HCT116 (cell line): ENCODE measurements around the gene C14orf39. TPM values are rescaled to one million over a fixed set of nuclear protein-coding genes. Genes with fewer than 3 reads are reported as not detected.

ENCODE experiments used
- ATAC-seq: fragments of 200-7000 bp; cut with Tn5 transposase; 2 replicates; pipeline ENCODE4 v1.9.1; 2020; ENCODE audit warnings: mild to moderate bottlenecking, moderate library complexity
- BruUV-seq: library from RNA; stranded (reverse); fragments of 400-500 nt; replicated peaks from 2 replicates; lab custom pipeline; 2021; lab: Mats Ljungman, UMichigan
- CTCF ChIA-PET: fragments of 300-600 bp; sonication (Branson Sonifier 250); formaldehyde crosslinking; loops from one replicate; lab custom pipeline; 2021; ENCODE audit warnings: antibody characterized with exemption; lab: Charles Lee
- POLR2A ChIA-PET: fragments of 300-600, 350-600 bp; sonication (Branson Sonifier 250); formaldehyde crosslinking; loops from one replicate; lab custom pipeline; 2021; ENCODE audit warnings: antibody characterized with exemption; lab: Charles Lee
- RAD21 ChIA-PET, 2 experiments: fragments of 300-600 bp; sonication (Branson Sonifier 250); formaldehyde crosslinking; loops; one replicate each; lab custom pipeline; 2023; ENCODE audit warnings: low total read pairs in 2 of 2; ENCODE audit not compliant: uncharacterized antibody in 2 of 2, unreplicated experiment in 2 of 2, low non-redundant PET in 1 of 2; lab: Charles Lee
- DNase-seq: peaks from one replicate; pipeline ENCODE4 v3.0.0-alpha.2; 2010; ENCODE audit warnings: low read depth, low spot score
- H2AFZ ChIP-seq: fragments of 200-600 bp; shearing (Covaris generic), sonication (generic); 2 replicates; pipeline ENCODE4 v1.6.1; 2017; ENCODE audit warnings: low read depth, mixed run types, mixed read lengths, antibody characterized with exemption, low read length; ENCODE audit not compliant: poor library complexity, severe bottlenecking
- H3K27ac ChIP-seq: 2 replicates; pipeline ENCODE4 v1.5.1; 2012; ENCODE audit warnings: low read depth, low read length
- H3K27me3 ChIP-seq: fragments of 200-600 bp; sonication (generic); 2 replicates; pipeline ENCODE4 v1.6.1; 2016; ENCODE audit warnings: mixed run types, low read length, mixed read lengths; ENCODE audit not compliant: insufficient read depth
- H3K36me3 ChIP-seq, 2 experiments: fragments of 200-500 bp in 1 of 2; fragments of 200-600 bp in 1 of 2; sonication (Bioruptor generic) in 1 of 2; sonication (generic) in 1 of 2; 2 replicates each; pipeline versions ENCODE4 v1.5.1 to v1.6.1; 2014 to 2016; ENCODE audit warnings: low read length in 2 of 2, inconsistent platforms in 1 of 2, mixed read lengths in 1 of 2, mixed run types in 1 of 2; ENCODE audit not compliant: insufficient read depth in 2 of 2, control insufficient read depth in 1 of 2
- H3K4me1 ChIP-seq, 2 experiments: fragments of 200-600 bp in 1 of 2; sonication (generic) in 1 of 2; 2 replicates each; pipeline versions ENCODE4 v1.5.1 to v1.6.1; 2012 to 2017; ENCODE audit warnings: low read length in 2 of 2, inconsistent platforms in 1 of 2, mild to moderate bottlenecking in 1 of 2, mixed read lengths in 1 of 2, mixed run types in 1 of 2, moderate library complexity in 1 of 2; ENCODE audit not compliant: insufficient read depth in 2 of 2, control insufficient read depth in 1 of 2
- H3K4me2 ChIP-seq: fragments of 200-600 bp; sonication (generic); 2 replicates; pipeline ENCODE4 v1.6.1; 2017; ENCODE audit warnings: mixed run types, low read length, mixed read lengths
- H3K4me3 ChIP-seq, 2 experiments: fragments of 200-600 bp in 1 of 2; sonication (generic) in 1 of 2; replicated peaks in 1 of 2; 2 replicates each; pipeline ENCODE4 v1.5.1; 2011 to 2016; ENCODE audit warnings: low read length in 2 of 2, control low read depth in 1 of 2, low read depth in 1 of 2, mild to moderate bottlenecking in 1 of 2, mixed read lengths in 1 of 2, mixed run types in 1 of 2
- H3K79me2 ChIP-seq: fragments of 200-600 bp; sonication (generic); 2 replicates; pipeline ENCODE4 v1.6.1; 2017; ENCODE audit warnings: mild to moderate bottlenecking, mixed run types, low read length, moderate library complexity, mixed read lengths; ENCODE audit not compliant: insufficient read depth
- H3K9ac ChIP-seq: fragments of 200-600 bp; sonication (generic); 2 replicates; pipeline ENCODE4 v1.6.1; 2016; ENCODE audit warnings: low read length, mixed read lengths
- H3K9me2 ChIP-seq: fragments of 200-600 bp; sonication (generic), shearing (Covaris generic); 2 replicates; pipeline ENCODE4 v1.6.1; 2017; ENCODE audit warnings: mixed run types, mild to moderate bottlenecking, moderate library complexity; ENCODE audit not compliant: insufficient read depth
- H3K9me3 ChIP-seq, 2 experiments: fragments of 200-500 bp in 1 of 2; fragments of 200-600 bp in 1 of 2; sonication (Bioruptor generic) in 1 of 2; sonication (generic) in 1 of 2; 2 replicates each; pipeline ENCODE4 v1.6.1; 2014 to 2017; ENCODE audit warnings: low read length in 2 of 2, mixed read lengths in 2 of 2, inconsistent platforms in 1 of 2, low read depth in 1 of 2, mild to moderate bottlenecking in 1 of 2, mixed run types in 1 of 2, moderate library complexity in 1 of 2; ENCODE audit not compliant: control insufficient read depth in 1 of 2, insufficient read depth in 1 of 2
- H4K20me1 ChIP-seq: fragments of 200-600 bp; sonication (generic), shearing (Covaris generic); 2 replicates; pipeline ENCODE4 v1.6.1; 2017; ENCODE audit warnings: mixed run types, mild to moderate bottlenecking, moderate library complexity; ENCODE audit not compliant: insufficient read depth
- CBX3 ChIP-seq: IDR thresholded peaks from 2 replicates; pipeline ENCODE4 v1.6.1; 2012; ENCODE audit warnings: low read depth
- CEBPB ChIP-seq: IDR thresholded peaks from 2 replicates; pipeline ENCODE4 v1.6.1; 2012; ENCODE audit warnings: low read depth
- EGR1 ChIP-seq: IDR thresholded peaks from 2 replicates; pipeline ENCODE4 v1.6.1; 2012; ENCODE audit warnings: low read depth
- ELF1 ChIP-seq: IDR thresholded peaks from 2 replicates; pipeline ENCODE4 v1.6.1; 2012; ENCODE audit warnings: low read depth, borderline replicate concordance
- EZH2 ChIP-seq: fragments of 200-600 bp; sonication (generic); IDR thresholded peaks from 2 replicates; pipeline ENCODE4 v1.6.1; 2017; ENCODE audit warnings: antibody characterized with exemption, mixed run types
- EZH2phosphoT487 ChIP-seq: fragments of 200-600 bp; IDR thresholded peaks from 2 replicates; pipeline ENCODE4 v1.6.1; 2018; ENCODE audit warnings: antibody characterized with exemption, borderline replicate concordance
- JUND ChIP-seq: IDR thresholded peaks from 2 replicates; pipeline ENCODE4 v1.6.1; 2012
- MAX ChIP-seq: IDR thresholded peaks from 2 replicates; pipeline ENCODE4 v1.6.1; 2012
- POLR2A ChIP-seq: IDR thresholded peaks from 2 replicates; pipeline ENCODE4 v1.7.0; 2011; ENCODE audit warnings: borderline replicate concordance; ENCODE audit not compliant: insufficient read depth, insufficient read length; ENCODE audit errors: extremely low read depth
- RAD21 ChIP-seq: IDR thresholded peaks from 2 replicates; pipeline ENCODE4 v1.6.1; 2012; ENCODE audit warnings: low read depth, mild to moderate bottlenecking
- SP1 ChIP-seq: IDR thresholded peaks from 2 replicates; pipeline ENCODE4 v1.6.1; 2012; ENCODE audit warnings: low read depth
- SRF ChIP-seq: IDR thresholded peaks from 2 replicates; pipeline ENCODE4 v1.6.1; 2012; ENCODE audit warnings: low read depth
- YY1 ChIP-seq: IDR thresholded peaks from 2 replicates; pipeline ENCODE4 v1.6.1; 2011; ENCODE audit warnings: low read length, low read depth, moderate library complexity, mild to moderate bottlenecking; ENCODE audit not compliant: insufficient replicate concordance; ENCODE audit errors: extremely low read depth
- ZFX ChIP-seq: fragments of 450-650 bp; IDR thresholded peaks from 2 replicates; pipeline ENCODE4 v1.6.1; 2017
- ZNF274 ChIP-seq: fragments of 200-500 bp; sonication (Bioruptor generic); IDR thresholded peaks from 2 replicates; pipeline ENCODE4 v1.6.1; 2014; ENCODE audit warnings: mild to moderate bottlenecking, low read depth, low read length, inconsistent platforms
- intact Hi-C: fragments of 100-400 bp; cut with micrococcal nuclease; formaldehyde crosslinking; loops from 2 replicates; pipeline ENCODE4 v1.10.0; 2022
- total RNA-seq: library from RNA; stranded (reverse); gene quantifications from one replicate; pipeline ENCODE4 v1.2.1, GENCODE V29; 2021; ENCODE audit not compliant: unreplicated experiment
- TF ChIP-seq, protein P1 (sequence below), 3 experiments: fragments of 200-600 bp in 1 of 3; sonication (generic) in 1 of 3; IDR thresholded peaks in 2 of 3; conservative IDR thresholded peaks in 1 of 3; 2 replicates each; pipeline ENCODE4 v1.5.1; 2012 to 2017; ENCODE audit warnings: low read depth in 2 of 3, low read length in 2 of 3, antibody characterized with exemption in 1 of 3, borderline replicate concordance in 1 of 3, control low read depth in 1 of 3, mild to moderate bottlenecking in 1 of 3, mixed read lengths in 1 of 3, mixed run types in 1 of 3, moderate library complexity in 1 of 3; ENCODE audit not compliant: insufficient read depth in 1 of 3

Gene C14orf39
- total RNA-seq, 1 experiment from 2014 or later = not detected

GRCh38 chr14:60490270-60490669 lies 4.4 kb upstream of the C14orf39 start:
- H3K27ac ChIP-seq = no peak overlapping the region
- no peaks in the 10 kb centered on the region for H3K9me3 ChIP-seq
- no peak for TF ChIP-seq SRF
- TF ChIP-seq EGR1 = no peak
- TF ChIP-seq ELF1 = no peak
- no peak for TF ChIP-seq SP1
- TF ChIP-seq ZFX = no peak
- TF ChIP-seq POLR2A = no peak
- no peak for TF ChIP-seq CBX3
- TF ChIP-seq CEBPB = no peak
- TF ChIP-seq EZH2phosphoT487 = no peak
- no peak for TF ChIP-seq RAD21
- no peak for TF ChIP-seq YY1
- no peak for TF ChIP-seq JUND
- no peak for TF ChIP-seq EZH2
- no peak for TF ChIP-seq MAX
- TF ChIP-seq, protein P1, sequence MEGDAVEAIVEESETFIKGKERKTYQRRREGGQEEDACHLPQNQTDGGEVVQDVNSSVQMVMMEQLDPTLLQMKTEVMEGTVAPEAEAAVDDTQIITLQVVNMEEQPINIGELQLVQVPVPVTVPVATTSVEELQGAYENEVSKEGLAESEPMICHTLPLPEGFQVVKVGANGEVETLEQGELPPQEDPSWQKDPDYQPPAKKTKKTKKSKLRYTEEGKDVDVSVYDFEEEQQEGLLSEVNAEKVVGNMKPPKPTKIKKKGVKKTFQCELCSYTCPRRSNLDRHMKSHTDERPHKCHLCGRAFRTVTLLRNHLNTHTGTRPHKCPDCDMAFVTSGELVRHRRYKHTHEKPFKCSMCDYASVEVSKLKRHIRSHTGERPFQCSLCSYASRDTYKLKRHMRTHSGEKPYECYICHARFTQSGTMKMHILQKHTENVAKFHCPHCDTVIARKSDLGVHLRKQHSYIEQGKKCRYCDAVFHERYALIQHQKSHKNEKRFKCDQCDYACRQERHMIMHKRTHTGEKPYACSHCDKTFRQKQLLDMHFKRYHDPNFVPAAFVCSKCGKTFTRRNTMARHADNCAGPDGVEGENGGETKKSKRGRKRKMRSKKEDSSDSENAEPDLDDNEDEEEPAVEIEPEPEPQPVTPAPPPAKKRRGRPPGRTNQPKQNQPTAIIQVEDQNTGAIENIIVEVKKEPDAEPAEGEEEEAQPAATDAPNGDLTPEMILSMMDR (IDR thresholded peaks at IDR 0.05 in 2 of 3, conservative IDR thresholded peaks at IDR 0.05 in 1 of 3; ENCODE audit: borderline replicate concordance in 1 of 3, insufficient read depth in 1 of 3, low read depth in 2 of 3, low read length in 2 of 3) = no peak
- no peak for TF ChIP-seq ZNF274
- TF ChIP-seq, all 23 proteins: peak for 0
- DNase-seq (no peak), ATAC-seq (no peak)
- no peaks in the 10 kb centered on the region for H4K20me1 ChIP-seq
- H3K9me2 ChIP-seq = no peaks in the 10 kb centered on the region
- no peak overlapping the region for H2AFZ ChIP-seq
- no TSS peak for BruUV-seq
- no peak overlapping the region for H3K4me3 ChIP-seq
- H3K9ac ChIP-seq = no peak overlapping the region
- H3K4me2 ChIP-seq = no peak overlapping the region
- no peaks in the 10 kb centered on the region for H3K36me3 ChIP-seq
- RAD21 ChIA-PET = no interaction called here
- intact Hi-C loops = no loop called here
- POLR2A ChIA-PET = no interaction called here
- H3K27me3 ChIP-seq = no peaks in the 10 kb centered on the region
- H3K79me2 ChIP-seq = no peaks in the 10 kb centered on the region
- H3K4me1 ChIP-seq = no peaks in the 10 kb centered on the region
- CTCF ChIA-PET = interaction anchor here (2.2 kb wide), 1 partner anchor 140 kb away, joined by 5 read pairs; no protein-coding TSS in a partner anchor
